Limb (tissue), 2 donors: Measurements from ENCODE around the gene DZIP3.
A peak's percentile ranks its signal among the peaks of the same experiment; 100 is the strongest.

Experiments
- DNase-seq, 2 donors: peaks; one replicate each; pipeline ENCODE4 v3.0.0-alpha.2; 2016; ENCODE audit errors: extremely low spot score in 2 of 2

DZIP3 gene

GRCh38 chr3:108589081-108589997, at the start of gene DZIP3, which contains the start of gene CIP2A:
DZIP3 (plus strand) TSS chr3:108589722; CDS start chr3:108605407, 15,685 bp downstream.
CIP2A (minus strand) TSS chr3:108589438; CDS start chr3:108589375, 63 bp downstream.
- peak; percentile 92 to 97 for DNase-seq

- DNase-seq: no peak
Observed at GRCh38 chr3:108546247-108546646, 43.3 kb upstream of the DZIP3 start.

GRCh38 chr3:108546692-108547091, 42.8 kb upstream of the DZIP3 start:
- DNase-seq: no peak

GRCh38 chr3:108548304-108548703, 41.2 kb upstream of the DZIP3 start:
- DNase-seq: no peak

GRCh38 chr3:108548886-108549285, 40.6 kb upstream of the DZIP3 start:
- DNase-seq: no peak

GRCh38 chr3:108552267-108553159, 37.0 kb upstream of the DZIP3 start:
- peak in 1 of 2 donors; percentile 54 for DNase-seq

- DNase-seq: no peak
Observed at GRCh38 chr3:108554229-108554628, 35.3 kb upstream of the DZIP3 start.

GRCh38 chr3:108554913-108555571, 34.5 kb upstream of the DZIP3 start:
- DNase-seq: no peak

- DNase-seq: no peak
Observed at GRCh38 chr3:108555966-108556581, 33.4 kb upstream of the DZIP3 start.

GRCh38 chr3:108562565-108562964, 27.0 kb upstream of the DZIP3 start:
- DNase-seq: no peak

- no peak for DNase-seq
Observed at GRCh38 chr3:108564564-108564963, 25.0 kb upstream of the DZIP3 start.

- DNase-seq: no peak
Observed at GRCh38 chr3:108565506-108565905, 24.0 kb upstream of the DZIP3 start.

GRCh38 chr3:108566599-108566998, 22.9 kb upstream of the DZIP3 start:
- no peak for DNase-seq

- no peak for DNase-seq
Observed at GRCh38 chr3:108569336-108569735, 20.2 kb upstream of the DZIP3 start.

- DNase-seq: no peak
Observed at GRCh38 chr3:108578064-108578463, 11.5 kb upstream of the DZIP3 start.

- peak in 1 of 2 donors; percentile 6 for DNase-seq
Observed at GRCh38 chr3:108588601-108589000, 921 bp upstream of the DZIP3 start.

GRCh38 chr3:108589998-108590323, 439 bp downstream of the DZIP3 start:
- no peak for DNase-seq

- no peak for DNase-seq
Observed at GRCh38 chr3:108590460-108590859, 938 bp downstream of the DZIP3 start.

GRCh38 chr3:108595321-108595720, 5.8 kb downstream of the DZIP3 start:
- no peak for DNase-seq

- DNase-seq: no peak
Observed at GRCh38 chr3:108598375-108598774, 8.9 kb downstream of the DZIP3 start.
